Measurements from ENCODE around the gene DEAF1.
"Not testable (repeated sequence)": the region's sequence is repeated elsewhere in the genome, so short reads cannot be mapped to it uniquely, and the experiment has no call there.

DEAF1 gene

GRCh38 chr11:656866-657265 is 38.2 kb downstream of the DEAF1 start:
- DNase-seq (ENCODE audit: low spot score) = no peak
- TF ChIP-seq CTCF (IDR thresholded peaks at IDR 0.05; ENCODE audit: borderline replicate concordance, control extremely low read depth, extremely low read depth, insufficient read depth, missing control alignments) = no peak
- in situ Hi-C loops (cut with MboI; ENCODE audit: low sequenced_read_pairs, unreplicated experiment) = no loop called here

GRCh38 chr11:656426-656825 is 38.6 kb downstream of the DEAF1 start:
- in situ Hi-C loops (cut with MboI; ENCODE audit: low sequenced_read_pairs, unreplicated experiment) = no loop called here
- DNase-seq (ENCODE audit: low spot score) = no peak
- TF ChIP-seq CTCF (IDR thresholded peaks at IDR 0.05; ENCODE audit: borderline replicate concordance, control extremely low read depth, extremely low read depth, insufficient read depth, missing control alignments) = no peak

GRCh38 chr11:655036-655726 is 39.8 kb downstream of the DEAF1 start:
- in situ Hi-C loops (cut with MboI; ENCODE audit: low sequenced_read_pairs, unreplicated experiment) = no loop called here
- no peak for DNase-seq (ENCODE audit: low spot score)
- no peak for TF ChIP-seq CTCF (IDR thresholded peaks at IDR 0.05; ENCODE audit: borderline replicate concordance, control extremely low read depth, extremely low read depth, insufficient read depth, missing control alignments)

GRCh38 chr11:654444-654843 is 40.6 kb downstream of the DEAF1 start:
- in situ Hi-C loops (cut with MboI; ENCODE audit: low sequenced_read_pairs, unreplicated experiment); DNase-seq (ENCODE audit: low spot score): not testable (repeated sequence)

- TF ChIP-seq CTCF (IDR thresholded peaks at IDR 0.05; ENCODE audit: borderline replicate concordance, control extremely low read depth, extremely low read depth, insufficient read depth, missing control alignments) = no peak
- in situ Hi-C loops (cut with MboI; ENCODE audit: low sequenced_read_pairs, unreplicated experiment) = no loop called here
- no peak for DNase-seq (ENCODE audit: low spot score)
These were observed 41.2 kb downstream of the DEAF1 start for GRCh38 chr11:653837-654236.

- in situ Hi-C loops (cut with MboI; ENCODE audit: low sequenced_read_pairs, unreplicated experiment) = not testable (repeated sequence)
These were observed 41.9 kb downstream of the DEAF1 start for GRCh38 chr11:653136-653535.

GRCh38 chr11:650482-650881 is 44.5 kb downstream of the DEAF1 start:
- no peak for DNase-seq (ENCODE audit: low spot score)
- in situ Hi-C loops (cut with MboI; ENCODE audit: low sequenced_read_pairs, unreplicated experiment) = no loop called here
- TF ChIP-seq CTCF (IDR thresholded peaks at IDR 0.05; ENCODE audit: borderline replicate concordance, control extremely low read depth, extremely low read depth, insufficient read depth, missing control alignments) = no peak

More at GRCh38 chr11:653136-653535, 41.9 kb downstream of the DEAF1 start:
- not testable (repeated sequence) for DNase-seq (ENCODE audit: low spot score)

GRCh38 chr11:647672-648158 is 47.3 kb downstream of the DEAF1 start:
- DNase-seq (ENCODE audit: low spot score); in situ Hi-C loops (cut with MboI; ENCODE audit: low sequenced_read_pairs, unreplicated experiment): not testable (repeated sequence)
